ENCODE measurements around the gene TSHZ1.

GRCh38 chr18:75200605-75201280 is 9.9 kb upstream of the TSHZ1 start:
- no peak for TF ChIP-seq CTCF (IDR thresholded peaks at IDR 0.05; ENCODE audit: low read length)
- TF ChIP-seq EZH2 (IDR thresholded peaks at IDR 0.05; ENCODE audit: borderline replicate concordance, low read length), result no peak
